ENCODE data around the gene CPVL.

Gene CPVL

DNA sequence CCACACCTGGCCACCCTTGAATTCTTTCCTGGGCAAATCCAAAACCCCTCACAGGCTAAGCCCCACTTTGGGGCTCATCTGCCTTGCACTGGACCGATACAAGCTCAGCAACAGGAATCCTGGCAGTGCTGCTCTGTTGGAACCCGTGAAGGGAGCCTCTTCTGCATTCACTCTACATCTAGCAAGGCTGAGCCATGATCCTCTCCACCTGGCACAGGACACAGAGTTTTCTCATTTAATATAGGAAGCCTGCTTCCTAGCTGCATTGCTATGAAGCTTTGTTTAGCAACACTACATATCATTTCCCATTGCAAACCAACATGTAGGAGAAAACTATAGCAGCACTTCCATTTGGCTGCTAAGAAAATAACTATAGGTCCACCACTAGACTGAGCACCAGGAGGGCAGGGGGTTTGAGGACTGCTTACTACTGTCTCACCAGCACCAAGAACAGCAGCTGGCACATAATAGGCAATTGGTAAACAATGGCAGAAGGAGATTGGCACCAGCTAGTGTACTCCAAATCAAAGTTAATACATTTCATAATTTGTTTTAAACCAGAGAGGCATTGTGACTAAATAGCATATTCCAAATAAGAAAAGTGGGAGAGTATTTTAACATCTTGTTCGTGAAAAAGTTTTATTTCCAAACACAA lies 56.1 kb downstream of the CPVL start:
- DNase-seq: no peak

GRCh38 chr7:29087840-29088170 lies 58.5 kb downstream of the CPVL start:
- no peak for DNase-seq

DNA sequence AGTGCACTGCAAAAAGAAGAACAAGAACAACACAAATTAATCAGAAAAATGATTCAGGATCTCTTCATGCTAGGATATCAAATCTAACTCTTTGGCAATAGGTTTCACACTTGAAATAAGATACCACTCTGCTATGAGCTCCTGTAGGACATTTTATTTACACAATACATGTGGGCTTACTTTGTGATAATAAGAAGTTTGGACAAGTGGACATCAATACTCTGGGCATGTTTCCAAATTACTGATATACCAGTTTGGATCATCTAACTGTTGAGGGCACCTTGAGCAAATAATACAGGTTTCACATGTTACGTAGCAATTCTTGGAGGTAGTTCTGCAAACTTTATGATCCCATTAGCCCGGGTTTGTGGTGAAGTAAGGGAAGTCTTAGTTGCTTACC lies 59.8 kb downstream of the CPVL start:
- DNase-seq: no peak

GRCh38 chr7:29084832-29085231 lies 61.5 kb downstream of the CPVL start:
- no peak for DNase-seq

DNA sequence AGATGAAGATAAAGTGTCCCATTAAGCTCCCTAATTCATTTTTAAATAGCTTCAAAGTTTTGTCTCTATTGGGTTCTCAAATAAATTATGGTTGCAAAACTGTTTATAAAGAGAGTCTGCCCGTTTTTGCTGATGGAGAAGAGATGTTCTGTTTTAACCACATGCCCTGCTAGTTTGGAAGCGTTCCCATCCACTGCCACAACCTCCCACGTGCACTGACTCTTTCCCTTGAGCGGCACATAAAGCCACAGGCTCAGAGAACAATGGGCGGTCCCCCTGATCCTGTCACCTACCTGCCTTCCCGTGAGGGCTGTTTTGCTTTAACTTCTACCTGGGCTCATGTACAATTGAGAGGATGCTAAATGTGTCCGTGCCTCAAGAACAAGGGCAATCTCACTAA lies 65.5 kb downstream of the CPVL start:
- DNase-seq: no peak

DNA sequence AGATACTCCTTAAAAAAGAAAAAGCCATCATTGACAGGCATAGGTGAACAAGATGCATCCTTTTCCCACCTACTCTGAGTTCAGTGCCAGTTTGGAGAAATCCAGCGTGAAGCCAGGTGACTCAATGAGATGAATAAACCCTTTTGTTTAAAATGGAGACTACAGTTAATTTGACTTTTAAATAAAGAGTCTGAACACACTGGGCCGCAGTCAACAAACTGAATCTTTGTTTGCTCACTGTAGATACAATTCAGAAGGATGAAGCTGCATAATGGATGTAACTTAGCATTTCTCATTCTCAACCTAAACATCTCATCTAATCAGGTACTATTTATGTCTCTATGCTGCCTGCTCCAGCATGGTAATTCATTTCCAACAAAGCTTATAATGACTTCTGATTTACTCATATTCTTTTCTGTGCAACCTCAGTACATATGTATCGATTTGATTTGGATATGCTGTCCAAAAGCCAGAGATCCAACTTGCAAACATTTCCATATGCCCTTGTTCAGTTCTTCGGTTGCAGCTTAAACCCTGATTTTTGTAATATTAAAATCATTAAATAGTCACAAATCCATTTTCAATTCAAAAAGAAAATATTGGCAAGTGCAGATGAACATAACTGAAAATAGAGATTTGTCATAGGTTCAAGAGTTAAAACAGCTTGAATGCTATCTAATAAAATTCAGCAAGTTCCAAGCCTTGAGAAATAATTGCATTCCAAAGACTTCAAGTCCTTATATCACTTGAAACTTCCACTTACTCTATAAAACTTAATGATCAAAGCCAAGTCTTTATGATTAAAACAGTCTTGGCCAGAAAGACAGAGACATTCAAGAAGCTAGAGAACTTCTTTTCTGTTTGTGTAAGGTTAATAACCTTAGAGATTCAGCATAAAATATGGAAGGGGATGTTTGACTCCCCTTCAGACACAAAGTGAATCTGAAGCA lies 67.8 kb downstream of the CPVL start:
- DNase-seq: no peak

DNA sequence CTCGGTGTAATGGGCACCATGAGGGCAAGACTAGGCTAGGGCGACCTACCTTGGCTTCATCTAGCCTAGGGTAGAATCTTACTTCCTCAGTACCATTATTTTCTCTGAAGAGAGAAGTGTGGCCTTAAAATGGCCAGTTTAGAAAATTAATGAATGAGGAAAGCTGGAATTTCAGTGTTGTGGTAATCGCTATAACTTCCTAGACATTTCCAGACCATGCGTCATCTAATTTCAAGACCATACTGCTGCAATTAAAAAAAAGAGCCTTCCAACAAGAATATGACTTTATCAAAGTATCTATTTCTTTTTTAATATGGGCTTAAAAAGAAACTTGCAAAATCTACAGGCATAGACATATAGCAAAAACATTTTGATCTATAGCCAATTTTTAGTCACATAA lies 68.5 kb downstream of the CPVL start:
- DNase-seq: no peak

DNA sequence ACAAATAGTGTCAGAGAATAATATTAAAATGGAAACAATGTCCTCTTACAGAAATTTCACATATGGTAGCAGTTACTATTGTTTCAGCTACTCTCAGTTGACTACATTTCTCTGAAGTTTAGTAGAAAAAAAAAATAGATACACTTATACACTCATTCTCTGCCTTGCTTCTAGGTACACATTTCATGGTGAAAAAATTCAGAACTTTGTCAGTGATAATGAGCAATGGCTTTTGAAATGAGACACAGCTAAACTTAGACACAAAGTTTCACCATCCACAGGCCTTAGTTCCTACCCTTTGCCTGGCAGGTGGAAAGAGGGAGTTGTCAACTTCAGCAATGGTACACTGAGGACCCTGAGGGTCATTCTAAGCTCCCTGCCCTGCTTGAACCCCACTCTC lies 69.2 kb downstream of the CPVL start:
- no peak for DNase-seq

DNA sequence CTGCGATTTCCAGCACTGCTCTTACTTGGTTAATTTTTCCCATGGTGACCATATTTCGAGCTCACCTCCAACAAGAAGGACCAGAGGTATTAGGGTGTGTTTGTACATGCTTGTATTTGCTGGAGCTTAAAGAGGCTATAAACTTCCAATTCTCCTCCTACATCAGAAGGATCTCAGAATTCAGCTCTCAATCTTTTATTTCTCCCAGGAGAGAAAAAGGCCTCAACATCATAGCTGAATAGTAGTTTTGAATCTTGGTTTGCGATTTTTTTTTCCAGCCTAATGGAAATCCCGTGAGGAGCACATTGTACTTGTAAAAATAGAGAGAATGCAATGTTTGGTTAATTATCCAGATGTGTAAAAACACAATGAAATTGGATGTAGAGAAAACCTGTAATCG lies 69.7 kb downstream of the CPVL start:
- DNase-seq: no peak

DNA sequence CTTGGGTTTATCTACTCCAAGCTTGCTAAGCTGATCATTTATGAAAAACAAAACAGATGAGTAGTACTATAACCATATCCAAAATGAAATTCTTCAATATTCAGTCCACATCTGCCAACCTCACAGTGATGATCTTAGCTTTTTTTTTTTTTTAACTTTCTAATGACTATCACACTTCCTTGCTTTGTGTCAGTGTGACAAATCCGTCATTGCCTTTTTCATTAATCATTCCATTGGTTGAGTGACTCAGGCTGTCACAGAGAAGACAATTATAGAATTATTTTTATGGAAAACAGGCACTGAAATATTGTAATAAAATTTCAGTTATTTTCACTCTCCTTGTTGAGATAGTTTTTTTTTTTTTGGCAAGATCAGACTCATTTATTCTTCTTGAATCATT lies 70.7 kb downstream of the CPVL start:
- no peak for DNase-seq

- no peak for DNase-seq
Observed at GRCh38 chr7:29071203-29071874, 75.0 kb downstream of the CPVL start.

DNA sequence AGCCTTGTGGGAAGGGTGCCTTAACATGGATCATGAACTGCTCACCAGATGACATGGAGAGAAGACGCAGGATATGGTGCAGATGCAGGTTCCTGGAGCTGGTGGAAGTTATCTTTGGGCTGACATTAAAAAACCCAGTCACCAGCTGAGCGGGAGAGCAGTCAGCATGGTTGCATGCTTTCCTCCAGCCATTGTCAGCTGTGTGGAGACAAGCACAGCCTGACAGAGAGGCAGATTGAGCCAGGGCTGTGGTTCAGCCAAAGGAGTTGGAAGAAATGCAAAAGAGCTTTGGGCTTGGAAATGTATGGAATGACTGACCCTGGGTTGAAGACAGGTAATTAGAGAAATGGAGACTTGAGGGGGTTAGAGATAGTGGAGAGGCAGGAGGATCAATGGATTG lies 79.7 kb downstream of the CPVL start:
- no peak for DNase-seq

- DNase-seq: no peak
Observed at GRCh38 chr7:29065181-29065857, 81.0 kb downstream of the CPVL start.

DNA sequence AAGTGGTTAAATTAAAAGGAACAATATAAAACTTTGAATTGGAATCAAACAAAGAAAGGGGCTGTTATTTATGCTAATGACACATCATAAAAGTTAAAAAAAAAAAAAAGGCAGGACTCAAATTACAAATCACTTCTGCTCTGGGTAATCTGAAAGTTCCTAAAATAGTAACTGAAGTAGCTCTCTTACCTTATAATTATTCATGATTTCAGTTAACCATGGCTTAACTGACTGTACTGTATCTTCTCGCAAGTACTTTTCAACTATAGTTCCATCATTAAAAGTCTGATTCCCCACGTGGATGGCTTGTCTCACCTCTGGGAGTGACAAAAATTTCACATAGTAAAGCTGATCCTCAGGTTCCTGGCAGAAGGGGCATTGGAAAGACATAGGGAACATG lies 82.5 kb downstream of the CPVL start:
- no peak for DNase-seq

- no peak for DNase-seq
Observed at GRCh38 chr7:29063236-29063635, 83.1 kb downstream of the CPVL start.

GRCh38 chr7:29053105-29053872 lies 93.0 kb downstream of the CPVL start:
- DNase-seq: no peak

DNA sequence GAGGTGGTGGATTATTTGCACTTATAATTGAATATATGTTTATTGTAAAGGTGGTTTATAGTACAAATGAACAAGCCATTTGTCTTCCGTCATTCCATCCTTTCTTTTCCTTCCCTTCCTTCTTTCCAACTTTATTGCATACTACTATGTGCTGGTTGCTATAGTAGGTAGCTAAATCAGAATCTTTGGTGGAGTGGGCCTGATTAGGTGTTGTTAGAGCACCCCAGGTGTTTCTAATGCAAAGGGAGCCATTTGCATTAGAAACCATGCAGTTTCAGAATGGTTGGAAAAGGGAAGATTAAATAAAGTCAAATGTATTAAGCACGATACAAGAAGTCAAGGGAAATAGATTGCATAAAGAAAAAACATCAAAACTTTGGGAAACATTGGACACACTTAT lies 99.4 kb downstream of the CPVL start:
- no peak for DNase-seq

GRCh38 chr7:29045258-29046086 lies 100.9 kb downstream of the CPVL start:
- no peak for DNase-seq

- no peak for DNase-seq
Observed at GRCh38 chr7:29044554-29044953, 101.8 kb downstream of the CPVL start.

- no peak for DNase-seq
Observed at GRCh38 chr7:29043576-29043975, 102.8 kb downstream of the CPVL start.

- DNase-seq: no peak
Observed at GRCh38 chr7:29042824-29043231, 103.5 kb downstream of the CPVL start.

GRCh38 chr7:29041991-29042390 lies 104.3 kb downstream of the CPVL start:
- no peak for DNase-seq
